Mesendoderm (in vitro differentiated cells): ENCODE data around the gene RXRA.
A peak's percentile ranks its signal among the peaks of the same experiment; 100 is the strongest.

ENCODE experiments used
- DNase-seq: peaks from one replicate; pipeline ENCODE4 v3.0.0; 2013
- H2AK5ac ChIP-seq: 2 replicates; pipeline ENCODE4 v1.6.1; 2013; ENCODE audit warnings: low read length, inconsistent platforms
- H2BK120ac ChIP-seq: 2 replicates; pipeline ENCODE4 v1.6.1; 2013; ENCODE audit warnings: low read depth, mild to moderate bottlenecking, low read length, moderate library complexity, mixed read lengths
- H2BK15ac ChIP-seq: replicated peaks from 2 replicates; pipeline ENCODE4 v1.6.1; 2013; ENCODE audit warnings: low read depth, mild to moderate bottlenecking, moderate library complexity
- H2BK5ac ChIP-seq: 2 replicates; pipeline ENCODE4 v1.6.1; 2013; ENCODE audit warnings: low read length, inconsistent platforms
- H3K18ac ChIP-seq: 2 replicates; pipeline ENCODE4 v1.6.1; 2013; ENCODE audit warnings: mild to moderate bottlenecking, low read length, mixed read lengths
- H3K23ac ChIP-seq: one replicate; pipeline ENCODE4 v1.6.1; 2013; ENCODE audit warnings: low read length
- H3K27ac ChIP-seq: 2 replicates; pipeline ENCODE4 v1.5.1; 2013; ENCODE audit warnings: low read depth, mild to moderate bottlenecking, inconsistent platforms, low read length, moderate library complexity
- H3K27me3 ChIP-seq: 2 replicates; pipeline ENCODE4 v1.6.1; 2013; ENCODE audit warnings: low read length, control low read depth, mild to moderate bottlenecking, inconsistent platforms; ENCODE audit not compliant: insufficient read depth, poor library complexity
- H3K36me3 ChIP-seq: 2 replicates; pipeline ENCODE4 v1.6.1; 2013; ENCODE audit warnings: low read length, inconsistent platforms; ENCODE audit not compliant: control insufficient read depth, insufficient read depth
- H3K4ac ChIP-seq: one replicate; pipeline ENCODE4 v1.6.1; 2013; ENCODE audit warnings: low read depth, mild to moderate bottlenecking, low read length, moderate library complexity
- H3K4me1 ChIP-seq: 2 replicates; pipeline ENCODE4 v1.6.1; 2013; ENCODE audit warnings: low read depth, low read length, inconsistent platforms; ENCODE audit not compliant: control insufficient read depth
- H3K4me2 ChIP-seq: 2 replicates; pipeline ENCODE4 v1.6.1; 2013; ENCODE audit warnings: low read length
- H3K4me3 ChIP-seq: 2 replicates; pipeline ENCODE4 v1.5.1; 2013; ENCODE audit warnings: mild to moderate bottlenecking, low read length
- H3K56ac ChIP-seq: one replicate; pipeline ENCODE4 v1.6.1; 2013; ENCODE audit warnings: low read length
- H3K79me1 ChIP-seq: 2 replicates; pipeline ENCODE4 v1.6.1; 2013; ENCODE audit warnings: low read length, inconsistent platforms
- H3K79me2 ChIP-seq: 2 replicates; pipeline ENCODE4 v1.6.1; 2013; ENCODE audit warnings: mild to moderate bottlenecking, low read length; ENCODE audit not compliant: control insufficient read depth, insufficient read depth
- H3K9ac ChIP-seq: 2 replicates; pipeline ENCODE4 v1.6.1; 2013; ENCODE audit warnings: low read length, inconsistent platforms
- H4K5ac ChIP-seq: one replicate; pipeline ENCODE4 v1.6.1; 2013; ENCODE audit warnings: low read length
- H4K8ac ChIP-seq: one replicate; pipeline ENCODE4 v1.6.1; 2013; ENCODE audit warnings: low read depth, mild to moderate bottlenecking, control low read depth, low read length, moderate library complexity
- WGBS: extraction: QIAGEN DNeasy Blood & Tissue Kit; methylation state at CpG from one replicate; pipeline ENCODE4 v1.1.7; 2013; ENCODE audit warnings: low lambda C conversion rate, missing lambda C conversion rate; ENCODE audit not compliant: insufficient coverage; ENCODE audit errors: extremely low coverage; 5-methylcytosine and 5-hydroxymethylcytosine counted together

Gene RXRA

DNA sequence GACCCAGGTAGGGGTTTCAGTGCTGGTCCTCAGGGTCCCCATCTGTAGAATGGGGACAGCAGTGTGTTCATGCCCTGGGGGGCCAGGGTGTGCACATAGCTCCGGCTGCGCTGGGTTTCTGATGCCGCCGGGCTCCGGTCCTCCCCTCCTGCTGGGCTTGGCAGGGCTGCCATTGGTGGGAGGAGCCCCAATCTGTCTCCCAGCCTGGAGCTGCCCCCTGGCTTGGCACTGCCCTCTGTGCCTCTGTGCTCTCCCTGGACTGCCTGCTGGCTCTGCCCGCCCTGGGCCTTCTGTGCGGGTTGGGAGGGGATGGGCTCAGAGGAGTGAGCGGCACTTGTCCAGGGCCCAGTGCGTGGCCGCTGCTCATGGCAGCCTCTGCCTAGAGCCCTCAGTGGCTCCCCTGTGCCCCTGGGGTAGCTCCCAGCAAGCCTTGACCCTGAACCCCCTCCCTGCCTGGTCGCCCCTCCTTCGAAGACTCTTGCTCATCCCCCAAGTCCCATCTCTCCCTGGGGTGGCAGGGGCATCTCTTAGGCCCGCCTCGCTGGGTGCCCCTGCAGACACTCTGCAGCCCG, 35.7 kb downstream of the RXRA start:
- Histone ChIP-seq H2AK5ac (no peak overlapping the region), H3K4ac (no peak overlapping the region), H3K27ac (no peak overlapping the region), H2BK5ac (no peak overlapping the region), H3K23ac (no peak overlapping the region), H3K79me1 (peaks cover 3% of the 10 kb centered on the region), H4K8ac (no peak overlapping the region), H3K79me2 (peaks cover 2% of the 10 kb centered on the region), H3K36me3 (no peaks in the 10 kb centered on the region), H3K4me2 (no peak overlapping the region), H3K4me3 (no peak overlapping the region), H3K18ac (no peak overlapping the region), H3K9ac (no peak overlapping the region), H2BK120ac (no peak overlapping the region), H3K56ac (no peak overlapping the region), H2BK15ac (no peak overlapping the region), H3K27me3 (no peaks in the 10 kb centered on the region), H4K5ac (no peak overlapping the region), H3K4me1 (no peaks in the 10 kb centered on the region)
- DNase-seq, result no peak
- no CpG with 5 or more reads among the region's 15 CpGs for WGBS

GRCh38 chr9:134363450-134363849, 37.2 kb downstream of the RXRA start:
- Histone ChIP-seq H4K8ac (no peak overlapping the region), H2BK5ac (no peak overlapping the region), H3K79me2 (peaks cover 1% of the 10 kb centered on the region), H3K18ac (no peak overlapping the region), H2BK15ac (no peak overlapping the region), H3K4me3 (no peak overlapping the region), H3K4ac (no peak overlapping the region), H3K56ac (no peak overlapping the region), H3K27ac (no peak overlapping the region), H3K9ac (no peak overlapping the region), H2AK5ac (no peak overlapping the region), H3K4me2 (no peak overlapping the region), H4K5ac (no peak overlapping the region), H2BK120ac (no peak overlapping the region), H3K79me1 (peaks cover 3% of the 10 kb centered on the region), H3K27me3 (no peaks in the 10 kb centered on the region), H3K4me1 (no peaks in the 10 kb centered on the region), H3K36me3 (no peaks in the 10 kb centered on the region), H3K23ac (no peak overlapping the region)
- no peak for DNase-seq
- WGBS, result no CpG with 5 or more reads among the region's 16 CpGs

DNA sequence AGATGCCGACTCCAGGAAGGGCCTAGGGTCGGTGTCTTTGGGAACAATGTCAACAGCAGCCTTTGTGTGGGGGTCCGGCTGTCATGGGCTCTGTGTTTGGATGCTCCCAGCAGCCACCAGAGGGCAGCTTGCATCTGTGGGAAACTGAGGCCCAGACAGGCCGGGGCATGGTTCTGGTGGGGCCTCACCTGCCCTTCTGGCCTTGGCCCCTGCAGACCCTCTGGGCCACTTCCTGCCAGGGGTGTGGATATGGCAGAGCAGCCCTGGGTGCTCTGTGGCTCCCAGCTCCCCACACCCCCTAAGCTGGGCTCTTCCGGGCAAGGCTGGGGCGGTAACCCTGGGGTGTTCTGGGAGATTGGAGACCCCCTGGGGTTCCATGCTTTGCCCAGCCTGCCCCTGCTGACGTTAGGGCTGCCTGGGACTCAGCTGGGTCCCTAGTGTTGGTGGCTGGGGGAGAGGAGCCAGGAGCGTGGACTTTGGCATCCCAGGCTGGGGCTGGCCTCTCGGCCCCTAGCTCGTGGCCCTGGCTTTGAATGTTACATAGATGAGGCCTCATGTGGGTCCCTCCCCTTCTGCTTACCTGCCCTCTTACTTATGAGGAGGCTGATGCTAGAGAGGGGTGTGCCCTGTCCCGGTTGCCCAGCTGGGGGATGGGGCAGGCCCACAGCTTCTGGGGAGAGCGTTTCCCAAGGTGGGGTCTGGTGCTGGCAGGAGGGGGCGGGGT, 38.3 kb downstream of the RXRA start:
- no peak overlapping the region for H2BK5ac ChIP-seq
- no peak for DNase-seq
- no CpG with 5 or more reads among the region's 13 CpGs for WGBS
- no peak overlapping the region for H3K4me2 ChIP-seq
- H3K23ac ChIP-seq, result no peak overlapping the region
- H3K4me3 ChIP-seq, result no peak overlapping the region
- no peak overlapping the region for H4K8ac ChIP-seq
- H3K27me3 ChIP-seq, result no peaks in the 10 kb centered on the region
- no peak overlapping the region for H4K5ac ChIP-seq
- no peak overlapping the region for H3K4ac ChIP-seq
- peaks cover 4% of the 10 kb centered on the region for H3K79me2 ChIP-seq
- no peaks in the 10 kb centered on the region for H3K36me3 ChIP-seq
- H3K18ac ChIP-seq, result no peak overlapping the region
- H2BK15ac ChIP-seq, result no peak overlapping the region
- H3K79me1 ChIP-seq, result peaks cover 6% of the 10 kb centered on the region
- H2BK120ac ChIP-seq, result no peak overlapping the region
- no peak overlapping the region for H3K9ac ChIP-seq
- no peak overlapping the region for H2AK5ac ChIP-seq
- no peak overlapping the region for H3K27ac ChIP-seq
- H3K56ac ChIP-seq, result no peak overlapping the region
- H3K4me1 ChIP-seq, result no peaks in the 10 kb centered on the region

DNA sequence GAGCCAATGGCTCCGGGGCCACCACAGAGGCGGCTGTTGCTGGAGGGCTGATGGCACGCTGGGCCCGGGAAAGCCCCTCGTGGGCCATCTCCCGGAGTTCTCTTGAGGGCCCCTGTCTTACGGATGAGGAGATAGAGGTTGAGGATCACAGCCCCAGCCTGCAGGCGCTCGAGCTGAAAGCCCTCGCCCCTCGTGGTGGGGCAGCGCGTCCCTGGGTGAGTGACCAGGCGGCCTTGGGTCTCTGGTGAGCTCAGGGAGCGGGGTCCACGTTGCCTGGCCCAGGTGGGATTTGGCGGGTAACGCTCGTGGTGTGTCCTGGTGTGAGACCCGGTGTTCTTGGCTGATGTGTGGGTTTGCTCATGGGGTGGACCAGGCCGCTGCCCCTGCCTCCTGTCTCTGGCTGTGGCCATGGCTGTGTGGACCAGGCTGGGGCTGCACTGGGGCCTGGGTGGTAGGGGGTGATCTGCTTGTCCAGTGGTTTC, 38.9 kb downstream of the RXRA start:
- no peak overlapping the region for H2BK15ac ChIP-seq
- DNase-seq, result no peak
- H3K4me2 ChIP-seq, result no peak overlapping the region
- H3K9ac ChIP-seq, result no peak overlapping the region
- no peak overlapping the region for H3K27ac ChIP-seq
- H3K27me3 ChIP-seq, result no peaks in the 10 kb centered on the region
- no peak overlapping the region for H4K5ac ChIP-seq
- H3K79me2 ChIP-seq, result peaks cover 8% of the 10 kb centered on the region
- no peaks in the 10 kb centered on the region for H3K4me1 ChIP-seq
- H3K4me3 ChIP-seq, result no peak overlapping the region
- H4K8ac ChIP-seq, result no peak overlapping the region
- no peaks in the 10 kb centered on the region for H3K36me3 ChIP-seq
- H3K56ac ChIP-seq, result no peak overlapping the region
- peaks cover 9% of the 10 kb centered on the region for H3K79me1 ChIP-seq
- H3K23ac ChIP-seq, result no peak overlapping the region
- H3K4ac ChIP-seq, result no peak overlapping the region
- H3K18ac ChIP-seq, result no peak overlapping the region
- no peak overlapping the region for H2BK5ac ChIP-seq
- H2AK5ac ChIP-seq, result no peak overlapping the region
- no peak overlapping the region for H2BK120ac ChIP-seq
- WGBS, result no CpG with 5 or more reads among the region's 21 CpGs

DNA sequence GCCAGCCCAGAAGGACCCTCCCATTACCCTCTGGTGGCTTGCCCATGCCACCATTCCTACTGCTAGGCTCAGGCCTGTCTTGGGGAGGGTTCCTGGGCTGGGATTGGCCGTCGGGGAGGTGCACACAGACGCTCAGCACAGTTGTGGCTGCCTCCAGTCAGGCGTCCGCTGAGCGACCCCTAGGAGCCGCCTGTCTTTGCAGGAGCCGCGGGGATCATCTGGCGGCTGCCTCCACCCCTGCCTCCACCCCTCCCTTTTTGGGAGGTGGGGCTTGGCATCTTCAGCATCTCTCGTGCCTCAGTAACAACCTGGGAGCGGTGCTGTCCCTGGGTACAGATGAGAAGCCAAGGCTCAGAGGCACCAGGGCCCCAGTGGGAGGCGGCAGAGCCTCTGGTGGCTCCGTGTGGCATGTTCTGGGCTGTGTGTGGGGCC, 39.6 kb downstream of the RXRA start:
- Histone ChIP-seq H4K8ac (no peak overlapping the region), H3K27ac (no peak overlapping the region), H3K23ac (no peak overlapping the region), H3K4ac (no peak overlapping the region), H3K27me3 (no peaks in the 10 kb centered on the region), H3K79me1 (peaks cover 9% of the 10 kb centered on the region), H3K4me3 (no peak overlapping the region), H3K79me2 (peaks cover 9% of the 10 kb centered on the region), H2BK120ac (no peak overlapping the region), H2AK5ac (no peak overlapping the region), H2BK5ac (no peak overlapping the region), H3K18ac (no peak overlapping the region), H3K9ac (no peak overlapping the region), H4K5ac (no peak overlapping the region), H2BK15ac (no peak overlapping the region), H3K4me1 (no peaks in the 10 kb centered on the region), H3K36me3 (no peaks in the 10 kb centered on the region), H3K56ac (no peak overlapping the region), H3K4me2 (no peak overlapping the region)
- no CpG with 5 or more reads among the region's 14 CpGs for WGBS
- DNase-seq, result peak; percentile 33
